ENCODE results near the gene FAM98A.

DNA sequence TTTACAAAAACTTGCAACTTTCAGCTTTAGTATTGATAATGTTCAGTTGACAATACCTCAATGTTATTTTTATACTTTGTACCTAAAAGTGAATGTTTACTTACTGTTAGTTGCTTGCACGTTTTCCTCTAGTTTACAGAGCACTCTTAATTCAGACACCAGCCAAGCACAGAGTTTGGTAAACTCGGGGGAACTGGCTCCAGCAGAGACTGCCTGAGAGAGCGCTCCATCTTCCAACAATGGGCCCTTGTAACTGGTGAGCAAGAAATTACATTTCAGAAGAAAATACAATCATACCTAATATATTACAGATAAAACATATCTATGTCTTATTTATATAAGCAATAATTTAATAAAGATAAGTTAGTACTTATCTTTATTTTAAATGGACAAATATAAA, 3.7 kb downstream of the FAM98A start:
- no peak for TF ChIP-seq POLR2A (IDR thresholded peaks at IDR 0.05)
- TF ChIP-seq, protein P1, sequence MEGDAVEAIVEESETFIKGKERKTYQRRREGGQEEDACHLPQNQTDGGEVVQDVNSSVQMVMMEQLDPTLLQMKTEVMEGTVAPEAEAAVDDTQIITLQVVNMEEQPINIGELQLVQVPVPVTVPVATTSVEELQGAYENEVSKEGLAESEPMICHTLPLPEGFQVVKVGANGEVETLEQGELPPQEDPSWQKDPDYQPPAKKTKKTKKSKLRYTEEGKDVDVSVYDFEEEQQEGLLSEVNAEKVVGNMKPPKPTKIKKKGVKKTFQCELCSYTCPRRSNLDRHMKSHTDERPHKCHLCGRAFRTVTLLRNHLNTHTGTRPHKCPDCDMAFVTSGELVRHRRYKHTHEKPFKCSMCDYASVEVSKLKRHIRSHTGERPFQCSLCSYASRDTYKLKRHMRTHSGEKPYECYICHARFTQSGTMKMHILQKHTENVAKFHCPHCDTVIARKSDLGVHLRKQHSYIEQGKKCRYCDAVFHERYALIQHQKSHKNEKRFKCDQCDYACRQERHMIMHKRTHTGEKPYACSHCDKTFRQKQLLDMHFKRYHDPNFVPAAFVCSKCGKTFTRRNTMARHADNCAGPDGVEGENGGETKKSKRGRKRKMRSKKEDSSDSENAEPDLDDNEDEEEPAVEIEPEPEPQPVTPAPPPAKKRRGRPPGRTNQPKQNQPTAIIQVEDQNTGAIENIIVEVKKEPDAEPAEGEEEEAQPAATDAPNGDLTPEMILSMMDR (IDR thresholded peaks at IDR 0.05), result no peak

All from ovary (tissue), 3 donors.